ENCODE measurements around the gene RABGAP1L.

RABGAP1L gene

DNA sequence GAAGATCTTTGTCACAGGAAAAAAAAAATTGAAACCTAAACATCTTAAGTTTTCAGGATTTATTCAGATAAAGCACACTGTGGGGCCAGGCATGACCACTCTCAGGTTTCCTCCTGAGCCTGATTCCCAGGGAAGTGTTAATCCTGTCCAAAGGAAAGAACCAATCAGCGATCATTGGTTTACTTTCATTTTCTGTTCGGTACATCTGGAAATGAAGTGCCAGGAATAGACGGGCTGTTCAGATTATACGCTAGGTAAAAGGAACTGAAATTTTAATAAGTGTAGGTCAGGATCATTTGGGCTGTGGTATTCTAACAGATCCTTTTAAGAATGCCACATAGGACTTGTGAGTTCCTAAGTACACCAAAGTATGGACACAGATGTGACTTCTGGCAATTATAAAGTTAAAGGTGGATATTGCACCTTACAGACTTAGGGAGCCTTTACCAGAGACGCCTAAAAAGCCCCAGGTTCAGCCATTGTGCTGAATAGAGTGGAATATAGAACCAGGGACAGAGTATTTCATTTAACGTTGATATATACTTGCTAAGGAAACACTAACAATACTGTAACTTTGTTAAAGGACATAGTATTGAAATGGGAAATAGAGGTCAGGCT, 831.2 kb downstream of the RABGAP1L start:
- H3K9me3 ChIP-seq (ENCODE audit: control insufficient read depth, low read length) = no peaks in the 10 kb centered on the region
- no peaks in the 10 kb centered on the region for H3K36me3 ChIP-seq (ENCODE audit: control insufficient read depth, insufficient read depth, low read length)
- 97% methylated on average over 5 of the region's 6 CpGs; no CpG with 5 or more reads in 1 of the 2 experiments for WGBS, 2 experiments (ENCODE audit: insufficient coverage in 2 of 2)
- H3K4me1 ChIP-seq (ENCODE audit: control insufficient read depth, insufficient read depth, low read length, poor library complexity, severe bottlenecking) = no peaks in the 10 kb centered on the region
- no peak overlapping the region for H3K4me3 ChIP-seq (ENCODE audit: extremely low read depth, insufficient read depth, low read length, poor library complexity, severe bottlenecking)
- no peak overlapping the region for H3K27ac ChIP-seq (ENCODE audit: low read depth, low read length, severe bottlenecking)

DNA sequence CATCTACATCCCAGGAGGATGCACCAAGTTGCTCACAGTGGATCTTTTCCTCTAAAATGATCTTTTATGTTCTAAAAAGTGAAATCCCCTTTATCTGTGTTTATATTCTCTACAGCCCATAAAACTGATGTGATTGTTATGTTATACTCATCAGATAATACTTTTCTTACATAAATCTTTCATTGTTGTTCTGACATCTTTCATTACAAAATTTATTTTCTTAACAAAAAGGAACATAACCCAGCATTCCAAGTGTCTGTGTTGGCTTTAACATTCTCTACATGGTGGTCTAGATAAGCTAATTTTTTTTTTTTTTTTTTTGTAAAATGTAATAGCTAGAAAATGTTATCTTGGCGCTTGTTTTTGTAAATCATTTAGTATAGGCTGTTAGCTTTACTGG, 832.2 kb downstream of the RABGAP1L start:
- WGBS, 2 experiments (ENCODE audit: insufficient coverage in 2 of 2) = 83 to 100% methylated on average over 1 of the region's 1 CpG
- Histone ChIP-seq H3K4me1 (ENCODE audit: control insufficient read depth, insufficient read depth, low read length, poor library complexity, severe bottlenecking) (no peaks in the 10 kb centered on the region), H3K4me3 (ENCODE audit: extremely low read depth, insufficient read depth, low read length, poor library complexity, severe bottlenecking) (no peak overlapping the region), H3K27ac (ENCODE audit: low read depth, low read length, severe bottlenecking) (no peak overlapping the region), H3K36me3 (ENCODE audit: control insufficient read depth, insufficient read depth, low read length) (no peaks in the 10 kb centered on the region), H3K9me3 (ENCODE audit: control insufficient read depth, low read length) (no peaks in the 10 kb centered on the region)

DNA sequence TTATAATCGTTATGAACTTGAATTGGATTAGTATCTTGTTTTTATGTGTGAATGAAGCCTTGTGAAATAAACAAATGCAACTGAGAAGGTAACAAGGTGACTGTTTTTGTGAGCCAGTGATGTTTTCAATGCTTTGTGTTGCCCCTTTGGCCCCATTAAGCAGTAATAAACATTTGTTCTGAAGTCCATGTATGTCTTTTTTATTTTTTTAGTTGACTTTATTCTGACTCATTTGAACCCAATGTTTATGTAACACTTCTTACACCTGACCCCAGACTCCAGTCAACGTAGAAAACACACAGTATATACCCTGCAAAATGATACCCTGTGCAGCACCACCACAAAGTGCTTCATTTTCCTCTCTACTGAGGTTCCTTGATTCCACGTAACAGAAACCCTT, 835.8 kb downstream of the RABGAP1L start:
- no peak overlapping the region for H3K27ac ChIP-seq (ENCODE audit: low read depth, low read length, severe bottlenecking)
- no peaks in the 10 kb centered on the region for H3K36me3 ChIP-seq (ENCODE audit: control insufficient read depth, insufficient read depth, low read length)
- WGBS, 2 experiments (ENCODE audit: insufficient coverage in 2 of 2) = 100% methylated on average over 1 of the region's 3 CpGs; no CpG with 5 or more reads in 1 of the 2 experiments
- H3K4me3 ChIP-seq (ENCODE audit: extremely low read depth, insufficient read depth, low read length, poor library complexity, severe bottlenecking) = no peak overlapping the region
- H3K4me1 ChIP-seq (ENCODE audit: control insufficient read depth, insufficient read depth, low read length, poor library complexity, severe bottlenecking) = no peaks in the 10 kb centered on the region
- H3K9me3 ChIP-seq (ENCODE audit: control insufficient read depth, low read length) = no peaks in the 10 kb centered on the region

DNA sequence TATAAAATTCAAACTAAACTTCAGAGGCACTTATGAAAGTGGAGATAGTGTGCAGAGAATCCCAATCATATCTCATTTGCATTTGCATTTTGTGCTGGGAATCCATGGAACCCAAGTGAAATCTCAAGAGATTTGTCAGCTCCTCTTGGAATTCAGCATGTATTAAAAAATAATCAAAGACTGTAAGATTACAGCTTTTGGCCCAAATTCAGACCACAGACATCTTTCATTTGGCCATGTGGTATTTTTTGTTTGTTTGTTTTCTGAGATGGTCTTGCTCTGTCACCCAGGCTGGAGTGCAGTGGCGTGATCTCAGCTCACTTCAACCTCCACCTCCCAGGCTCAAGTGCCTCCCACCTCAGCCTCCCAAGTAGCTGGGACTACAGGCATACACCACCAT, 836.6 kb downstream of the RABGAP1L start:
- Histone ChIP-seq H3K27ac (ENCODE audit: low read depth, low read length, severe bottlenecking) (no peak overlapping the region), H3K4me1 (ENCODE audit: control insufficient read depth, insufficient read depth, low read length, poor library complexity, severe bottlenecking) (no peaks in the 10 kb centered on the region), H3K36me3 (ENCODE audit: control insufficient read depth, insufficient read depth, low read length) (no peaks in the 10 kb centered on the region), H3K4me3 (ENCODE audit: extremely low read depth, insufficient read depth, low read length, poor library complexity, severe bottlenecking) (no peak overlapping the region), H3K9me3 (ENCODE audit: control insufficient read depth, low read length) (no peaks in the 10 kb centered on the region)
- 91% methylated on average over 1 of the region's 1 CpG; no CpG with 5 or more reads in 1 of the 2 experiments for WGBS, 2 experiments (ENCODE audit: insufficient coverage in 2 of 2)

DNA sequence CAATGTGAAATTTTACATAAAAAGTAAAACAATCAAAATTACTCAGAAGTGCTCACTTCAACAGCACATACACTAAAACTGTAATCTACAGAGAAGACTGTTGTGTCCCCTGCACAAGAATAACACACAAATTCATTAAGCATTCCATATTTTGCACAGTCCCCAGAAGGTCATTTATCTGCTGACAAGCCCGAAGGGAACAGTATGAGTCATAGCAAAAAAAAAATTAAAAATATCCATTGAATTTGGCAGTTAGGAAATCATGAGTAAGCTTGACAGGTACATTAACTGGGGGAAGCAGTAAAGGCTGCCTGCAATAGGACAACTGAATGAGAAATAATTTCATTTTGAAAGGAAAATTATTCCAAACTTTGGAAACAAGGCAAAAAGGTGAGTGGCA, 837.2 kb downstream of the RABGAP1L start:
- Histone ChIP-seq H3K9me3 (ENCODE audit: control insufficient read depth, low read length) (no peaks in the 10 kb centered on the region), H3K4me3 (ENCODE audit: extremely low read depth, insufficient read depth, low read length, poor library complexity, severe bottlenecking) (no peak overlapping the region), H3K27ac (ENCODE audit: low read depth, low read length, severe bottlenecking) (no peak overlapping the region), H3K4me1 (ENCODE audit: control insufficient read depth, insufficient read depth, low read length, poor library complexity, severe bottlenecking) (peaks cover under 1% of the 10 kb centered on the region), H3K36me3 (ENCODE audit: control insufficient read depth, insufficient read depth, low read length) (peaks cover 1% of the 10 kb centered on the region)
- no CpG with 5 or more reads among the region's 1 CpG for WGBS, 2 experiments (ENCODE audit: insufficient coverage in 2 of 2)

DNA sequence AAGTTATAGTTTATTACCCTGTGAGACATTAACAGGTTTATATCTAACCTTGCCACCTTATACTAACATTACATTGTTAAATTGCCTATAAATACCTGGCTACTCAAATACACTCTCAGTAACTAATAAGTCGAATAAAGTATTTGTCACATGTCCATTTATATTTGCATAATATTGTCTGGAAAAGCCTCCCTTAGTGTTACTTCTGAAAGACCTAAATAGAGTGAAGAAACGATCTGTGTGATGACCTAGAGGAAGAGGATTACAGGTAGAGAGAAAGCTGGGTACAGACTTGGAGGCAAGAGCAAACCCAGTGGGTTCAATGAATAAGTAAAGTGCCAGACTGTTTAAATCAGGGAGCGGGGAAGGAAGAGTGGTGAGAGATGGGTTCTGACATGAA, 837.7 kb downstream of the RABGAP1L start:
- 88 to 95% methylated on average over 1 to 2 of the region's 3 CpGs for WGBS, 2 experiments (ENCODE audit: insufficient coverage in 2 of 2)
- Histone ChIP-seq H3K4me1 (ENCODE audit: control insufficient read depth, insufficient read depth, low read length, poor library complexity, severe bottlenecking) (peaks cover 3% of the 10 kb centered on the region), H3K4me3 (ENCODE audit: extremely low read depth, insufficient read depth, low read length, poor library complexity, severe bottlenecking) (no peak overlapping the region), H3K36me3 (ENCODE audit: control insufficient read depth, insufficient read depth, low read length) (peaks cover 3% of the 10 kb centered on the region), H3K27ac (ENCODE audit: low read depth, low read length, severe bottlenecking) (no peak overlapping the region), H3K9me3 (ENCODE audit: control insufficient read depth, low read length) (no peaks in the 10 kb centered on the region)

DNA sequence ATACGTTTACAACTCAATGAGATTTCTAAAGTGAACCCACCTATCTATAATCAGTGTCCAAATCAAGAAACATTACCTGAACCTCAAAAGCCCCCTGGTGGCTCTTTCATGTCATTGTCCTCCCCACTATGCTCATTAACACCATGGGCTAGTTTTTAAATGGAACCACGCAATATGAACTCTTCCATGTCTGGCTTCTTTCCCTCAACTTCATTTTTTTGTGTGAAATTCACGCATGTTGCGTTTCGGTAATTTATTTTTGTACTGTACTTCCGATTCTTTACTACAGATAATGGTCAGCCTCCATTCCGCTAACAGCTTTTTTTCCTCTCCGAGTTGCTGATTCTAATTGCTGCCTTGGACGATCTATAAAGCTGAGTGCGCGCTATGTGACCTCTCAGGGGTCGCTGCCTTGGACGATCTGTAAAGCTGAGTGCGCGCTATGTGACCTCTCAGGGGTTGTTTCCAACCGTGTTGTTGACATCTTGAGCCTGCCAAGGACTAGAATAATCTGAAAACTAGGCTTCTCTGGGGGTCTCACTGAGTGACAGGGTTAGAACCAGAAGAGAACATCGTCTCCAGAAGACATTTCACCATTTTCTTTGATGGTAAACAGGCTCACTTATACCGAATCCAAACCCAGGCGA, 839.4 kb downstream of the RABGAP1L start:
- 14 to 22% methylated on average over 12 to 19 of the region's 19 CpGs for whole genome bisulfite sequencing, 2 experiments (ENCODE audit: insufficient coverage in 2 of 2)
- Histone ChIP-seq H3K27ac (ENCODE audit: low read depth, low read length, severe bottlenecking) (peak overlapping the region; percentile 100), H3K4me3 (ENCODE audit: extremely low read depth, insufficient read depth, low read length, poor library complexity, severe bottlenecking) (peak overlapping the region; percentile 98), H3K4me1 (ENCODE audit: control insufficient read depth, insufficient read depth, low read length, poor library complexity, severe bottlenecking) (peaks cover 7% of the 10 kb centered on the region), H3K36me3 (ENCODE audit: control insufficient read depth, insufficient read depth, low read length) (peaks cover 3% of the 10 kb centered on the region), H3K9me3 (ENCODE audit: control insufficient read depth, low read length) (no peaks in the 10 kb centered on the region)

DNA sequence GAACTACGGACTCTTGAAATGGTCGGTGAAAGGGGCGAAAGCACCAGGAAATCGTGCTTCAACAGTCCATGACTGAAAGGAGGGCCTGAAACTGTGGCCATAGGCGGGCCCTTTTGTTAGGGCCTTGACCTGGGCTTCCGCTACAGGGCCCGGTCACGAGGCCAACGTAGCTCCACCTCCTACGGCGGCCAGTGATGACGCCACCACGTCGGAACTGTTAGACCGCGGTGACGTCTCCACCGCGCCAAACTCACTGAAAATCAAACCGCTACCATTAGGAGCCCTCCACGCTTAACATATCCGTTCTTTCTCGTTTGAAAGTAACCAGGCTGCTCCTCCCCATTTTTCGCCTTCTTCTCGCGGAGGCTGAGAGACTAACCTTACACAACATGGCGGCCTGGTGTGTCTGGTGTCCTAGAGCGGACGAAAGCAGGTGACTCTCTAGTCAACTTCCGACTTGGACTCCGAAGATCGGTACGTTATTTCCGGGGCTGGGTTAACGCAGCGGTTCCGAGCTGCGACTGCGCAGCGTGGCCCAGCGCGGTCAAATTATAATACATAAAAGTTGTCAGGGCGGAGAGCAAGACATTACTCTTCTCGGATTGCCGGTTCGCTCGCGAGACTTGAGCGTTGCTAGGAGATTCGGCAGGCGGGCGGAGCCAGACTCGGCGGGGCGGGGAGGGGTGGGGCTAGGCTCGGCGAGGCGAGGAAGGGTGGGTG, 840.1 kb downstream of the RABGAP1L start:
- Histone ChIP-seq H3K9me3 (ENCODE audit: control insufficient read depth, low read length) (no peaks in the 10 kb centered on the region), H3K27ac (ENCODE audit: low read depth, low read length, severe bottlenecking) (peak overlapping the region; percentile 100), H3K4me1 (ENCODE audit: control insufficient read depth, insufficient read depth, low read length, poor library complexity, severe bottlenecking) (peaks cover 9% of the 10 kb centered on the region), H3K4me3 (ENCODE audit: extremely low read depth, insufficient read depth, low read length, poor library complexity, severe bottlenecking) (peak overlapping the region; percentile 98), H3K36me3 (ENCODE audit: control insufficient read depth, insufficient read depth, low read length) (peaks cover 4% of the 10 kb centered on the region)
- WGBS, 2 experiments (ENCODE audit: insufficient coverage in 2 of 2) = 0% methylated on average over 42 to 50 of the region's 58 CpGs

DNA sequence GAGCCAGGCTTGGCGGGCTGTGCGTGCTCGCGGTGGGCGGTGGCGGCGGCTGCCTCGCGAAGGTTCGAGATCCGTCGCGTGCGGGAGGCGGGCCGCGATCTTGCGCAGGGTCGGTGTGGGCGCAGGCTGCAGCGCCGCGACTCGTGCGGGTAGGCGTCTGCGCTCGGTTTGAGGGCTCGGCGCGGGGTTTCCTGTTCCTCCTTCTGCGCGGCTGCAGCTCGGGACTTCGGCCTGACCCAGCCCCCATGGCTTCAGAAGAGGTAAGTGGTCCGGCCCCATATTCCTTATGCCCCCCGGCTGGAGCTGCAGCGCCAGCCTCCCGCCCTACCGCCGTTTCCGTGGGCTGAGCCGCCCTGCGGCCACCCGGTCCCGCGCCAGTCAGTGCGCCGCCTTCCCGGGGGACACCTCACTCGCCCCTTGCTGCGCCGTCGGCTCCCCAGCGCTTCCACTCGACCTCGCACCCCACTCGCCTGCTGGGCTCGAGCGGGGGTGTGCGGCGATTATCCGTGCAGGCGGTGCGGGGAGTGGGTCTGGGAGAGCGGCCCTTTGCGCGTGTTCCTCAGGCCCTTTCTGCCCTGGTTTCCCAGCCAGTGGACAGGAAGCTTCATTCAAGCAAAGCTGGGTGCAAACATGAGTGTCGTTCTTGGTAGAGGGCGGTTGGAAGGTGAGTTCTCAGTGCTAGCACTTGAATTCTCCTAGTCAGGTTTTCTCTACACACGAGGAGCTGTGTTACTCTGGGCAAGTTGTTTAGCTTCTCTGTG, 840.8 kb downstream of the RABGAP1L start, which contains the start of gene CACYBP:
Gene CACYBP (plus strand): TSS at position 12 of the 761 bp plus-strand sequence. CDS start 234 bp downstream, at position 246.
- H3K4me1 ChIP-seq (ENCODE audit: control insufficient read depth, insufficient read depth, low read length, poor library complexity, severe bottlenecking) = peaks cover 13% of the 10 kb centered on the region

DNA sequence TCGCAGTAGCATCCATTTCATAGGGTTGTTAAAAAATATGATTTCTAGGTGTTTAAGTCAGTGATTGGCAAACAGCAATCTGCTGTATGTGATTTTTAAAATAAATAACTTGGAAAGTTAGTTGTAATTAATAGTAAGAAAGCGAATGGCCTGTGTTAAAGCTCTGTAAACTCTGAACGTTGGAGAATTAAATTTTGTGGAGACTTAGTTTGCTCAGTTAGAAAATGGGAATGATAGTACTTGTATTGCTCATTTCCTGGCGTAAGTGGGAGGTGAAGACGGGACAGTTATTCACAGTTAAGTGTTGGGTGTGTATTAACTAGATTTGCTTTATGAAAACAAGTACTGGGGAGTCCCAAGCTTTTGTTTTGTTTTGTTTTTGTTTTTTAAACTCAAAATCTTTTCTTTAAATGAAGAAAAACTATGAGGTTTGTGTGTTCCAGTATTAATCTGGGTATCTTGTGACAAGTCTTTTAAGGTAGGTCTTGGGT, 841.4 kb downstream of the RABGAP1L start:
- no peaks in the 10 kb centered on the region for H3K9me3 ChIP-seq (ENCODE audit: control insufficient read depth, low read length)
- peaks cover 14% of the 10 kb centered on the region for H3K4me1 ChIP-seq (ENCODE audit: control insufficient read depth, insufficient read depth, low read length, poor library complexity, severe bottlenecking)
- WGBS, 2 experiments (ENCODE audit: insufficient coverage in 2 of 2) = 0 to 3% methylated on average over 5 of the region's 5 CpGs
- H3K4me3 ChIP-seq (ENCODE audit: extremely low read depth, insufficient read depth, low read length, poor library complexity, severe bottlenecking) = peak overlapping the region; percentile 98
- no peak overlapping the region for H3K27ac ChIP-seq (ENCODE audit: low read depth, low read length, severe bottlenecking)
- peaks cover 17% of the 10 kb centered on the region for H3K36me3 ChIP-seq (ENCODE audit: control insufficient read depth, insufficient read depth, low read length)

More for the DNA sequence above, 840.8 kb downstream of the RABGAP1L start, which contains the start of gene CACYBP:
- H3K27ac ChIP-seq (ENCODE audit: low read depth, low read length, severe bottlenecking) = peak within 1 kb of the TSS; percentile 100
- H3K4me3 ChIP-seq (ENCODE audit: extremely low read depth, insufficient read depth, low read length, poor library complexity, severe bottlenecking) = peak within 1 kb of the TSS; percentile 98
- peaks cover 11% of the 10 kb centered on the region for H3K36me3 ChIP-seq (ENCODE audit: control insufficient read depth, insufficient read depth, low read length)
- WGBS, 2 experiments (ENCODE audit: insufficient coverage in 2 of 2) = 0% methylated on average over 51 to 56 of the region's 71 CpGs
- H3K9me3 ChIP-seq (ENCODE audit: control insufficient read depth, low read length) = no peaks in the 10 kb centered on the region
